Mucosa of descending colon (tissue), 3 donors: Measurements from ENCODE around the gene CSH1. TPM values are rescaled to one million over a fixed set of nuclear protein-coding genes. Genes with fewer than 3 reads are reported as not detected.

Source experiments
- ATAC-seq: fragments of 200-7000 bp; cut with Tn5 transposase; one replicate; pipeline ENCODE4 v1.9.1; 2020; ENCODE audit warnings: mild to moderate bottlenecking, moderate library complexity
- DNase-seq, 3 donors: peaks; one replicate each; pipeline ENCODE4 v3.0.0-alpha.2; 2020
- H3K36me3 ChIP-seq: fragments of 200-600 bp; one replicate; pipeline ENCODE4 v1.8.0; 2021; ENCODE audit warnings: low read depth, mild to moderate bottlenecking
- H3K4me1 ChIP-seq: fragments of 200-600 bp; one replicate; pipeline ENCODE4 v1.8.0; 2021; ENCODE audit warnings: low read depth, mild to moderate bottlenecking
- H3K4me3 ChIP-seq: fragments of 200-600 bp; one replicate; pipeline ENCODE4 v1.8.0; 2021; ENCODE audit warnings: mild to moderate bottlenecking
- H3K9me3 ChIP-seq: fragments of 200-600 bp; one replicate; pipeline ENCODE4 v1.8.0; 2021; ENCODE audit warnings: mild to moderate bottlenecking
- CTCF ChIP-seq: fragments of 200-600 bp; IDR thresholded peaks from one replicate; pipeline ENCODE4 v1.8.0; 2022; ENCODE audit warnings: antibody characterized with exemption, mild to moderate bottlenecking
- intact Hi-C, 2 donors: fragments of 100-400 bp; cut with DNase I in 1 of 2; cut with micrococcal nuclease in 1 of 2; formaldehyde crosslinking; loops; one replicate each; pipeline versions ENCODE4 v1.11.0 to v1.11.1; 2022; cut with DNase I, micrococcal nuclease
- total RNA-seq, 3 donors: library from RNA; stranded (reverse); fragmentation: NEBNext Ultra II Directional in 2 of 3; extraction: Animal tissue kit (Norgen Biotek cat#: 25700) in 2 of 3; gene quantifications; one replicate each; pipeline versions ENCODE4 v1.2.1 to v1.2.4, GENCODE V29; 2021 to 2023
- donor health status: DM: no; HTN: no; CAD: no; lungs with moderate emphysema.
- donor health status: DM: no; HTN: no; CAD: no.
- donor health status: DM: no; HTN: yes; CAD: no.

CSH1 gene
- total RNA-seq, 3 donors from 2014 or later, result not detected

GRCh38 chr17:63853260-63853659 is 43.1 kb downstream of the CSH1 start:
- no peaks in the 10 kb centered on the region for H3K36me3 ChIP-seq
- H3K4me3 ChIP-seq, result no peak overlapping the region
- TF ChIP-seq CTCF, result no peak
- ATAC-seq, result no peak
- no peaks in the 10 kb centered on the region for H3K4me1 ChIP-seq
- no peak for DNase-seq
- H3K9me3 ChIP-seq, result no peaks in the 10 kb centered on the region
- intact Hi-C loops, result no loop called here

GRCh38 chr17:63850401-63850800 is 46.0 kb downstream of the CSH1 start:
- intact Hi-C loops, result no loop called here
- no peaks in the 10 kb centered on the region for H3K36me3 ChIP-seq
- no peak overlapping the region for H3K4me3 ChIP-seq
- H3K9me3 ChIP-seq, result no peaks in the 10 kb centered on the region
- ATAC-seq, result no peak
- no peak for DNase-seq
- no peak for TF ChIP-seq CTCF
- H3K4me1 ChIP-seq, result no peaks in the 10 kb centered on the region

GRCh38 chr17:63848834-63849689 is 47.3 kb downstream of the CSH1 start:
- Histone ChIP-seq H3K9me3 (no peaks in the 10 kb centered on the region), H3K4me3 (no peak overlapping the region), H3K36me3 (no peaks in the 10 kb centered on the region), H3K4me1 (no peaks in the 10 kb centered on the region)
- intact Hi-C loops, result no loop called here
- TF ChIP-seq CTCF, result no peak
- ATAC-seq (peak; percentile 99), DNase-seq (peak; percentile 92 to 94 (median 93))

GRCh38 chr17:63847525-63848249 is 48.7 kb downstream of the CSH1 start:
- intact Hi-C loops, result no loop called here
- no peak for TF ChIP-seq CTCF
- Histone ChIP-seq H3K4me1 (peaks cover 6% of the 10 kb centered on the region), H3K36me3 (no peaks in the 10 kb centered on the region), H3K9me3 (no peaks in the 10 kb centered on the region), H3K4me3 (no peak overlapping the region)
- DNase-seq, result no peak
- ATAC-seq, result no peak

- no peaks in the 10 kb centered on the region for H3K36me3 ChIP-seq
- intact Hi-C loops, result no loop called here
- TF ChIP-seq CTCF, result no peak
These were observed 50.9 kb downstream of the CSH1 start for GRCh38 chr17:63845509-63845908.

More at GRCh38 chr17:63845509-63845908, 50.9 kb downstream of the CSH1 start:
- DNase-seq (no peak), ATAC-seq (no peak)
- H3K4me3 ChIP-seq, result no peak overlapping the region
- H3K4me1 ChIP-seq, result peaks cover 14% of the 10 kb centered on the region
- H3K9me3 ChIP-seq, result no peaks in the 10 kb centered on the region

Other genes starting within 250 kb of the CSH1 start
- gene LIMD2, start 196.4 kb downstream of the CSH1 start, total RNA-seq, result 10 to 100 TPM in 1 of 3 donors, 1 to 10 TPM in 2; 5.6 to 13.2 (median 8.4) TPM
- 10 to 100 TPM; 29.1 to 34.0 (median 29.6) TPM for gene STRADA, start 154.8 kb downstream of the CSH1 start, total RNA-seq
- 100 to 1,000 TPM in 2 of 3 donors, 10 to 100 TPM in 1; 94.9 to 139 (median 128) TPM for gene CCDC47, start 123.0 kb downstream of the CSH1 start, total RNA-seq
- 100 to 1,000 TPM in 1 of 3 donors, 10 to 100 TPM in 2; 86.1 to 137 (median 89.9) TPM for gene DDX42, start 122.4 kb downstream of the CSH1 start, total RNA-seq
- 100 to 1,000 TPM in 1 of 3 donors, 10 to 100 TPM in 2; 73.3 to 151 (median 96.4) TPM for gene PSMC5, start 69.1 kb downstream of the CSH1 start, total RNA-seq
- 10 to 100 TPM; 26.9 to 48.2 (median 29.4) TPM for gene FTSJ3, start 68.9 kb downstream of the CSH1 start, total RNA-seq
- gene SMARCD2, start 53.9 kb downstream of the CSH1 start, total RNA-seq, result 10 to 100 TPM; 76.6 to 82.1 (median 80.4) TPM
- not detected for gene CSH2, start 22.9 kb downstream of the CSH1 start, total RNA-seq
- not detected for gene GH2, start 14.6 kb downstream of the CSH1 start, total RNA-seq
- not detected for gene CSHL1, start 14.7 kb upstream of the CSH1 start, total RNA-seq
- not detected for gene GH1, start 22.3 kb upstream of the CSH1 start, total RNA-seq
- 1 to 10 TPM in 2 of 3 donors, under 1 TPM in 1; 0.70 to 2.4 (median 1.4) TPM for gene CD79B, start 35.8 kb upstream of the CSH1 start, total RNA-seq
- gene SCN4A, start 76.3 kb upstream of the CSH1 start, total RNA-seq, result under 1 TPM; 0.10 to 0.75 (median 0.22) TPM
- not detected for gene PRR29, start 101.8 kb upstream of the CSH1 start, total RNA-seq
- gene ICAM2, start 124.1 kb upstream of the CSH1 start, total RNA-seq, result 10 to 100 TPM in 2 of 3 donors, 1 to 10 TPM in 1; 6.9 to 14.2 (median 10.3) TPM
- 10 to 100 TPM; 18.4 to 27.1 (median 21.7) TPM for gene ERN1, start 233.6 kb upstream of the CSH1 start, total RNA-seq